ENCODE results near the gene MTCL1. TPM values are rescaled to one million over a fixed set of nuclear protein-coding genes. Genes with fewer than 3 reads are reported as not detected.
A peak's percentile ranks its signal among the peaks of the same experiment; 100 is the strongest.

Gene MTCL1
- total RNA-seq, 2 donors from 2014 or later = 5.4 to 7.2 TPM

DNA sequence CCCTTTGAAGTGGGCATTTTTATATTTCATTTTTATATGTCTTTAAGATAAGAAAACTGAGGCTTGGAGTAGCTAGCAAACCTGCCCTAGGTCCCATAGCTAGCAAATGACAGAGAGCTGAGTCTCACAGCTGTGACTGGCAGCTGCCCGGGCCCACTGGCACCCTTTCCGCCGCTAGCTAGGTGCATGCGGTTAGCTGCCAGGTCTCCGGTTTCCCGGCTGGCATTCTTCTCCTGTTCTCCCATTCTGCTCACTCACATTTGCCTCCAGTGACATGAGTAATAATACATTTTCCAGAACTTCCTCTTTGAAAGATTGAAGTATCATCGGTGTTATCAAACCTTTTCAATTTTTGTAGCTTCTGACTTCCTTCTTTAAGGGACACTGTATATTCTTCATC lies 38.7 kb downstream of the MTCL1 start:
- TF ChIP-seq, protein P1, sequence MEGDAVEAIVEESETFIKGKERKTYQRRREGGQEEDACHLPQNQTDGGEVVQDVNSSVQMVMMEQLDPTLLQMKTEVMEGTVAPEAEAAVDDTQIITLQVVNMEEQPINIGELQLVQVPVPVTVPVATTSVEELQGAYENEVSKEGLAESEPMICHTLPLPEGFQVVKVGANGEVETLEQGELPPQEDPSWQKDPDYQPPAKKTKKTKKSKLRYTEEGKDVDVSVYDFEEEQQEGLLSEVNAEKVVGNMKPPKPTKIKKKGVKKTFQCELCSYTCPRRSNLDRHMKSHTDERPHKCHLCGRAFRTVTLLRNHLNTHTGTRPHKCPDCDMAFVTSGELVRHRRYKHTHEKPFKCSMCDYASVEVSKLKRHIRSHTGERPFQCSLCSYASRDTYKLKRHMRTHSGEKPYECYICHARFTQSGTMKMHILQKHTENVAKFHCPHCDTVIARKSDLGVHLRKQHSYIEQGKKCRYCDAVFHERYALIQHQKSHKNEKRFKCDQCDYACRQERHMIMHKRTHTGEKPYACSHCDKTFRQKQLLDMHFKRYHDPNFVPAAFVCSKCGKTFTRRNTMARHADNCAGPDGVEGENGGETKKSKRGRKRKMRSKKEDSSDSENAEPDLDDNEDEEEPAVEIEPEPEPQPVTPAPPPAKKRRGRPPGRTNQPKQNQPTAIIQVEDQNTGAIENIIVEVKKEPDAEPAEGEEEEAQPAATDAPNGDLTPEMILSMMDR (IDR thresholded peaks at IDR 0.05) = no peak
- no peaks in the 10 kb centered on the region for H3K4me1 ChIP-seq
- no peaks in the 10 kb centered on the region for H3K36me3 ChIP-seq
- DNase-seq (ENCODE audit: low spot score) = no peak
- no peaks in the 10 kb centered on the region for H3K27me3 ChIP-seq
- no peak overlapping the region for H3K27ac ChIP-seq
- H3K4me3 ChIP-seq = no peak overlapping the region
- H3K9me3 ChIP-seq = no peaks in the 10 kb centered on the region

DNA sequence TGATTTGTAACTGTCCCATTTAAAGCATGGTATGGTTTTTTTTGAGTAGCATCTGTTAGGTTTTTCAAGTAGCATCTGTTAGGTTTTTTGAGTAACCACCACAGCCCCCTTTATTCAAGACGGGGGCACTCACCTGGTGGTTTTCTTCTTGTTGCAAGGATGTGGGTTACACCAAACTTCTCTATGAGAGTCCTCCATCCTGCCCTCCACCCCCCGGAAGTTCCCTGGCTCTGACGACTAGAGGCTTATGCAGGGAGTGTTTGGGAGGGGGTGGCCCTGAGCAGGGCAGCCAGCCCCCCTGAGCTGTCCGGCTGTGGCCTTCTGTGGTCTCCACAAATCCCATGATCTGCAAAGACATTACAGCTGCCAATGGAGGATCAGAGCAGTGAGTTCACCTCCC lies 39.3 kb downstream of the MTCL1 start:
- Histone ChIP-seq H3K4me3 (no peak overlapping the region), H3K9me3 (no peaks in the 10 kb centered on the region), H3K36me3 (no peaks in the 10 kb centered on the region), H3K27me3 (no peaks in the 10 kb centered on the region), H3K4me1 (no peaks in the 10 kb centered on the region), H3K27ac (no peak overlapping the region)
- no peak for DNase-seq (ENCODE audit: low spot score)
- TF ChIP-seq, protein P1 (IDR thresholded peaks at IDR 0.05) = no peak

DNA sequence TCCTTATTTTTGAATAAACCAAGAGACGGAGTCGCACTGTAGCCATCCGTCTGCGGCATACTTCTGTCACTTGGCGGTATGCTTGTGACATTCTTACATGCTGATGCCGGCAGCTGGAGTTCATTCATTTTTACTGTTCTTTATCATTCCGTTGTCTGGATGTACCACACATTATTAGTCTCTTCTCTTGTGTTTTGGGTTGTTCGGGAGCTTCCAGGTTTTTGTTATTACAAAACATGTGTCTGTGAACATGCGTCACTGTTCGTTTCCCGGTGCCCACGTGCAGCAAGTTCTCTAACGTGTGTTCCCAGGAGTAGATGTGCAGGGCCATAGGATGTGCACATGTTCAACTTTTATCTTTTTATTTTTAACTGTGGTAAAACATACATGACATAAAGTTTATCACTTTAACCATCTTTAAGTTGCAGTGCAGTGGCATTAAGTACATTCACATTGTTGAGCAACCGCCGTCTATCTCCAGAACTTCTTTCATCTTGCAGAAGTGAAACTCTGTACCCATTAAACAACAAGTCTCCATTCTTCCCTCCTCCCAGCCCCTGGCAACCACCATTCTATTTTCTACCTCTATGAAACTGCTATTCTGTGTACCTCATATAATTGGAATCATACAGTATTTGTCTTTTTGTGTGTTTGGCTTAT lies 40.1 kb downstream of the MTCL1 start:
- Histone ChIP-seq H3K4me3 (no peak overlapping the region), H3K9me3 (no peaks in the 10 kb centered on the region), H3K27me3 (no peaks in the 10 kb centered on the region), H3K27ac (no peak overlapping the region), H3K4me1 (no peaks in the 10 kb centered on the region), H3K36me3 (no peaks in the 10 kb centered on the region)
- TF ChIP-seq, protein P1 (IDR thresholded peaks at IDR 0.05) = no peak
- no peak for DNase-seq (ENCODE audit: low spot score)

DNA sequence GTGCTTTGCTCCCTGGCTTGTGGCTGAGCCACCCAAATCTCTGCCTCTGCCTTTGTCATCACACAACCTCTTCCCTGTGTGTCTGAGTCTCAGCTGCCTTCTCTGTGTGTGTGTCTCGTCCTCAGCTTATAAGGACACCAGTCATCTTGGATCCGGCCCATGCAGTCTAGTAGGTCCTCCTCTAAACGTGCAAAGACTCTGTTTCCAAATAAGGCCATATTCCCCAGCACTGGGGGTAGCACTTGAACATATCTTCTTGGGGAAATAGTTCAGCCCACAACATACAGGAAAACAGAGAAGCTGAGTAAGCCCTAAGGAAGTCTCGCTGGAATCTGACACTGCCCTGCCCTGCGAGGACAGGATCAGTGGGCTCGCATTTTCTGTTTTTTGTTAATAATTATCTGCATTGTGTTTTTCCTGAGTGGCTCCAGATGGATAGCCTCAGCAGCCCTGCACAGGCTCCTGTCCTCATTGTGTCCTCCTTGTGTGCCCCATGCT lies 42.1 kb downstream of the MTCL1 start:
- no peaks in the 10 kb centered on the region for H3K36me3 ChIP-seq
- no peaks in the 10 kb centered on the region for H3K27me3 ChIP-seq
- no peaks in the 10 kb centered on the region for H3K4me1 ChIP-seq
- H3K27ac ChIP-seq = no peak overlapping the region
- TF ChIP-seq, protein P1 (IDR thresholded peaks at IDR 0.05) = no peak
- no peak overlapping the region for H3K4me3 ChIP-seq
- DNase-seq (ENCODE audit: low spot score) = peak; percentile 38
- H3K9me3 ChIP-seq = no peaks in the 10 kb centered on the region

DNA sequence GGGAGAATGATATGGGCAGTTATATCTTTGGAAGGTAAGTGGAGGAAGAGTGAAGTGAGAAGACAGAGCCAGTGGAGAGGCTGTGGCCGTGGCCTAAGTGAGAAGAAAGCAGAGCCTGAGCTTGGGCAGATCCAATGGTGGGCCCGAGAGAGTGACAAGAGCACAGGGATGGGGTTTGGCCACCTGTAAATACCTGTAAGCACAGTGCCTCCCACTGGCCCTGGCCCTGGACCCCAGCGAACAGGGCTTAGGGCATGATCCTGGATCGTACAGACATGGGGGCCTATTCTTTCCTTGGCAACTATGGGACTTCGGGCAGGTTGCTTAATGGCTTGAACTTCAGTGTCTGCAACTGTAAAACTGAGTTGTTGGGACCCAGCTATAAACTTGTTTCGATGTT lies 44.1 kb downstream of the MTCL1 start:
- Histone ChIP-seq H3K4me1 (no peaks in the 10 kb centered on the region), H3K27me3 (no peaks in the 10 kb centered on the region), H3K27ac (no peak overlapping the region), H3K9me3 (no peaks in the 10 kb centered on the region), H3K36me3 (no peaks in the 10 kb centered on the region), H3K4me3 (no peak overlapping the region)
- DNase-seq (ENCODE audit: low spot score) = peak; percentile 9
- TF ChIP-seq, protein P1 (IDR thresholded peaks at IDR 0.05) = no peak

DNA sequence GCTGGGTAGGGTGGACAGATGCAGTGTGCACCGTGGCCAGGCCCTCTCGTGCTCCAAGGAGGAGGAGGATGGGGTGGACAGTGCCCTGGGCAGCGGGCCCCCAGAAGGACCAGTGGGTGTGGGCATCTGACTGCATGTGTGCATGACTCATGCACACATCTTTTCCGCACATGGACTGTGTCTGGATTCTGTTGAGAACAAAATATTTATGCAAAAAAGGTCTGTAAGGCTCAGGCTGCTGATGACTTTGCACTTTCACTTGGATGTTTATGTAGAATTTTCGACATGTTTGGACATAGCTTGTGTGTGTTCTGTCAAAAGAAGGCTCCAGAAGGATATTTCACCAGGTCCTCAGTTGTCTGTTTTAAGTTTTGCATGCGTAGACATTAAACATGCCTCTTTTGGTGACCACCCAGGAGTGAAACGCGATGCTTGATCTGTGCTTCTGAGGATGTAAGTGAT lies 45.6 kb downstream of the MTCL1 start:
- H3K27me3 ChIP-seq = no peaks in the 10 kb centered on the region
- H3K36me3 ChIP-seq = no peaks in the 10 kb centered on the region
- TF ChIP-seq, protein P1 (IDR thresholded peaks at IDR 0.05) = no peak
- no peaks in the 10 kb centered on the region for H3K9me3 ChIP-seq
- peak; percentile 52 for DNase-seq (ENCODE audit: low spot score)
- H3K27ac ChIP-seq = no peak overlapping the region
- H3K4me1 ChIP-seq = no peaks in the 10 kb centered on the region
- no peak overlapping the region for H3K4me3 ChIP-seq
